ENCODE measurements around the gene JUP. TPM values are rescaled to one million over a fixed set of nuclear protein-coding genes. Genes with fewer than 3 reads are reported as not detected.

Gene JUP
- total and polyA plus RNA-seq, 2 of the 13 experiments (the other 11 are each of a cell fraction or from before 2014, with no cell fraction given), result 12.1 to 20.6 TPM

GRCh38 chr17:41705271-41705991 lies 81.1 kb downstream of the JUP start (continued):
- TF ChIP-seq SKI (IDR thresholded peaks at IDR 0.05; ENCODE audit: partially characterized antibody) (no peak), IKZF5 (CRISPR knock-in tag; IDR thresholded peaks at IDR 0.05) (peak; percentile 27; the same call in 1 of the 2 replicates), CREB1 (IDR thresholded peaks at IDR 0.05) (peak; percentile 69), CREB1 (CRISPR knock-in tag; IDR thresholded peaks at IDR 0.05) (0 out of 2 replicates have a peak, but pooled peaks have one; percentile 13), ZNF501 (CRISPR knock-in tag; IDR thresholded peaks at IDR 0.05) (peak; percentile 34; the same call in 1 of the 2 replicates), THAP11 (CRISPR knock-in tag; IDR thresholded peaks at IDR 0.05) (peak; percentile 23; the same call in 1 of the 2 replicates), KLF11 (CRISPR knock-in tag; IDR thresholded peaks at IDR 0.05) (no peak), PHF8 (CRISPR knock-in tag; IDR thresholded peaks at IDR 0.05) (no peak), ZBTB7A (CRISPR knock-in tag; IDR thresholded peaks at IDR 0.05) (no peak), ISX (CRISPR knock-in tag; conservative IDR thresholded peaks at IDR 0.05) (no peak), NR2C2 (CRISPR knock-in tag; IDR thresholded peaks at IDR 0.05; ENCODE audit: borderline replicate concordance) (no peak), HMG20A (CRISPR knock-in tag; IDR thresholded peaks at IDR 0.05; ENCODE audit: borderline replicate concordance) (peak; percentile 30; the same call in 1 of the 2 replicates), ZNF263 (CRISPR knock-in tag; IDR thresholded peaks at IDR 0.05) (no peak), ZFP90 (CRISPR knock-in tag; IDR thresholded peaks at IDR 0.05; ENCODE audit: borderline replicate concordance) (no peak), MXI1 (IDR thresholded peaks at IDR 0.05; ENCODE audit: borderline replicate concordance, low read depth, low read length) (peak; percentile 26; the same call in 1 of the 3 replicates), ZNF576 (CRISPR knock-in tag; IDR thresholded peaks at IDR 0.05) (no peak), MTA1 (CRISPR knock-in tag; IDR thresholded peaks at IDR 0.05; ENCODE audit: borderline replicate concordance) (no peak), FOXK2 (IDR thresholded peaks at IDR 0.05) (no peak), ZNF24 (IDR thresholded peaks at IDR 0.05) (0 out of 2 replicates have a peak, but pooled peaks have one; percentile 50), ZNF253 (CRISPR knock-in tag; IDR thresholded peaks at IDR 0.05; ENCODE audit: borderline replicate concordance) (no peak), ZNF703 (CRISPR knock-in tag; IDR thresholded peaks at IDR 0.05; ENCODE audit: borderline replicate concordance) (no peak), SAP130 (CRISPR knock-in tag; IDR thresholded peaks at IDR 0.05; ENCODE audit: low read depth) (0 out of 2 replicates have a peak, but pooled peaks have one; percentile 13), NR3C1 (CRISPR knock-in tag; IDR thresholded peaks at IDR 0.05) (no peak)
- TF ChIP-seq, protein P1, sequence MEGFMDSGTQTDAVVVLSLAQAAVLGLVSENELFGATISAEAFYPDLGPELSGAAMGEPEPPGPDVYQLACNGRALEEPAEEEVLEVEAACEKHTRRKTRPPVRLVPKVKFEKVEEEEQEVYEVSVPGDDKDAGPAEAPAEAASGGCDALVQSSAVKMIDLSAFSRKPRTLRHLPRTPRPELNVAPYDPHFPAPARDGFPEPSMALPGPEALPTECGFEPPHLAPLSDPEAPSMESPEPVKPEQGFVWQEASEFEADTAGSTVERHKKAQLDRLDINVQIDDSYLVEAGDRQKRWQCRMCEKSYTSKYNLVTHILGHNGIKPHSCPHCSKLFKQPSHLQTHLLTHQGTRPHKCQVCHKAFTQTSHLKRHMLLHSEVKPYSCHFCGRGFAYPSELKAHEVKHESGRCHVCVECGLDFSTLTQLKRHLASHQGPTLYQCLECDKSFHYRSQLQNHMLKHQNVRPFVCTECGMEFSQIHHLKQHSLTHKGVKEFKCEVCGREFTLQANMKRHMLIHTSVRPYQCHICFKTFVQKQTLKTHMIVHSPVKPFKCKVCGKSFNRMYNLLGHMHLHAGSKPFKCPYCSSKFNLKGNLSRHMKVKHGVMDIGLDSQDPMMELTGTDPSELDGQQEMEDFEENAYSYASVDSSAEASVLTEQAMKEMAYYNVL (CRISPR knock-in tag; IDR thresholded peaks at IDR 0.05; ENCODE audit: borderline replicate concordance), result no peak
- TF ChIP-seq, protein P2, sequence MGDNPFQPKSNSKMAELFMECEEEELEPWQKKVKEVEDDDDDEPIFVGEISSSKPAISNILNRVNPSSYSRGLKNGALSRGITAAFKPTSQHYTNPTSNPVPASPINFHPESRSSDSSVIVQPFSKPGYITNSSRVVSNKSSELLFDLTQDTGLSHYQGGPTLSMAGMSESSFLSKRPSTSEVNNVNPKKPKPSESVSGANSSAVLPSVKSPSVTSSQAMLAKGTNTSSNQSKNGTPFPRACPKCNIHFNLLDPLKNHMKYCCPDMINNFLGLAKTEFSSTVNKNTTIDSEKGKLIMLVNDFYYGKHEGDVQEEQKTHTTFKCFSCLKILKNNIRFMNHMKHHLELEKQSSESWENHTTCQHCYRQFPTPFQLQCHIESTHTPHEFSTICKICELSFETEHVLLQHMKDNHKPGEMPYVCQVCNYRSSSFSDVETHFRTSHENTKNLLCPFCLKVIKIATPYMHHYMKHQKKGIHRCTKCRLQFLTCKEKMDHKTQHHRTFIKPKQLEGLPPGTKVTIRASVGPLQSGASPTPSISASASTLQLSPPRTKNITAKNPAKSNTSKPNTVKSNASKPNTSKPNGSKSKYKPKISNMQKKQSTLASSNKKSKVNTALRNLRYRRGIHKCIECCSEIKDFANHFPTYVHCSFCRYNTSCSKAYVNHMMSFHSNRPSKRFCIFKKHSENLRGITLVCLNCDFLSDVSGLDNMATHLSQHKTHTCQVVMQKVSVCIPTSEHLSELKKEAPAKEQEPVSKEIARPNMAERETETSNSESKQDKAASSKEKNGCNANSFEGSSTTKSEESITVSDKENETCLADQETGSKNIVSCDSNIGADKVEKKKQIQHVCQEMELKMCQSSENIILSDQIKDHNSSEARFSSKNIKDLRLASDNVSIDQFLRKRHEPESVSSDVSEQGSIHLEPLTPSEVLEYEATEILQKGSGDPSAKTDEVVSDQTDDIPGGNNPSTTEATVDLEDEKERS (CRISPR knock-in tag; IDR thresholded peaks at IDR 0.05), result no peak
